ENCODE results near the gene OR10P1. TPM values are rescaled to one million over a fixed set of nuclear protein-coding genes. Genes with fewer than 3 reads are reported as not detected.
A peak's percentile ranks its signal among the peaks of the same experiment; 100 is the strongest.
"Not testable (repeated sequence)": the region's sequence is repeated elsewhere in the genome, so short reads cannot be mapped to it uniquely, and the experiment has no call there.

Gene OR10P1
- total RNA-seq, 2 experiments from 2014 or later: not detected

GRCh38 chr12:55633151-55633550, 3.5 kb upstream of the OR10P1 start:
- Mint-ChIP-seq H3K9me3 (no peaks in the 10 kb centered on the region), H3K27ac (no peak overlapping the region), H3K36me3 (ENCODE audit: low read depth) (no peaks in the 10 kb centered on the region), H3K27me3 (peaks cover 3% of the 10 kb centered on the region), H3K4me1 (peaks cover 23% of the 10 kb centered on the region), H3K4me3 (no peak overlapping the region)
- ChIA-PET POLR2A (no interaction called here), CTCF (interaction anchor here (1.1 to 1.2 kb wide), 3 partner anchors 9 to 25 kb away, joined by 4 to 6 read pairs (median 4); no protein-coding TSS in a partner anchor)
- no peak for DNase-seq

GRCh38 chr12:55636116-55636655, 506 bp upstream of the OR10P1 start:
- Mint-ChIP-seq H3K4me3 (no peak overlapping the region), H3K36me3 (ENCODE audit: low read depth) (no peaks in the 10 kb centered on the region), H3K27me3 (peaks cover 3% of the 10 kb centered on the region), H3K9me3 (no peaks in the 10 kb centered on the region), H3K27ac (no peak overlapping the region), H3K4me1 (peaks cover 9% of the 10 kb centered on the region)
- POLR2A ChIA-PET: no interaction called here
- CTCF ChIA-PET: interaction anchor here (1.2 to 1.3 kb wide), 2 partner anchors 9 to 20 kb away, joined by 3 to 4 read pairs; no protein-coding TSS in a partner anchor
- no peak for DNase-seq

GRCh38 chr12:55637467-55637866, 775 bp downstream of the OR10P1 start:
- peak; percentile 51 for DNase-seq
- Mint-ChIP-seq H3K27me3 (peaks cover 3% of the 10 kb centered on the region), H3K4me1 (peaks cover 15% of the 10 kb centered on the region), H3K36me3 (ENCODE audit: low read depth) (no peaks in the 10 kb centered on the region), H3K4me3 (peak overlapping the region; percentile 39), H3K27ac (peak overlapping the region; percentile 84), H3K9me3 (no peaks in the 10 kb centered on the region)
- ChIA-PET CTCF (no interaction called here), POLR2A (no interaction called here)

- DNase-seq: no peak
- CTCF ChIA-PET: interaction anchor here (0.9 kb wide), 1 partner anchor 9 kb away, joined by 4 read pairs; no protein-coding TSS in a partner anchor
- Mint-ChIP-seq H3K27me3 (no peaks in the 10 kb centered on the region), H3K27ac (no peak overlapping the region), H3K4me1 (peaks cover 34% of the 10 kb centered on the region), H3K36me3 (ENCODE audit: low read depth) (no peaks in the 10 kb centered on the region), H3K9me3 (peaks cover 2% of the 10 kb centered on the region), H3K4me3 (no peak overlapping the region)
- POLR2A ChIA-PET: no interaction called here
Measured at GRCh38 chr12:55641595-55641994, 4.9 kb downstream of the OR10P1 start.

GRCh38 chr12:55642267-55642666, 5.6 kb downstream of the OR10P1 start:
- CTCF ChIA-PET: interaction anchor here (0.9 kb wide), 1 partner anchor 9 kb away, joined by 4 read pairs; no protein-coding TSS in a partner anchor
- no peak for DNase-seq
- no peaks in the 10 kb centered on the region for H3K27me3 Mint-ChIP-seq
- H3K9me3 Mint-ChIP-seq: peaks cover 2% of the 10 kb centered on the region
- H3K4me3 Mint-ChIP-seq: no peak overlapping the region
- POLR2A ChIA-PET: no interaction called here
- no peaks in the 10 kb centered on the region for H3K36me3 Mint-ChIP-seq (ENCODE audit: low read depth)
- peaks cover 35% of the 10 kb centered on the region for H3K4me1 Mint-ChIP-seq
- H3K27ac Mint-ChIP-seq: peak overlapping the region; percentile 10

GRCh38 chr12:55642669-55643068, 6.0 kb downstream of the OR10P1 start:
- Mint-ChIP-seq H3K4me3 (no peak overlapping the region), H3K36me3 (ENCODE audit: low read depth) (no peaks in the 10 kb centered on the region), H3K27ac (no peak overlapping the region), H3K27me3 (no peaks in the 10 kb centered on the region), H3K4me1 (peaks cover 31% of the 10 kb centered on the region), H3K9me3 (peaks cover 2% of the 10 kb centered on the region)
- POLR2A ChIA-PET: no interaction called here
- CTCF ChIA-PET: interaction anchor here (0.9 kb wide), 1 partner anchor 10 kb away, joined by 4 read pairs; no protein-coding TSS in a partner anchor
- peak; percentile 37 for DNase-seq

- no peak for DNase-seq
- POLR2A ChIA-PET: no interaction called here
- CTCF ChIA-PET: interaction anchor here (0.5 to 1.6 kb wide), 3 partner anchors 12 to 185 kb away, joined by 3 to 4 read pairs (median 3); partner anchors contain the start of gene DNAJC14
- Mint-ChIP-seq H3K27me3 (no peaks in the 10 kb centered on the region), H3K9me3 (peaks cover 2% of the 10 kb centered on the region), H3K36me3 (ENCODE audit: low read depth) (no peaks in the 10 kb centered on the region), H3K4me1 (peaks cover 28% of the 10 kb centered on the region), H3K27ac (no peak overlapping the region), H3K4me3 (no peak overlapping the region)
Measured at GRCh38 chr12:55644591-55644990, 7.9 kb downstream of the OR10P1 start.

- POLR2A ChIA-PET: no interaction called here
- H3K4me1 Mint-ChIP-seq: peaks cover 26% of the 10 kb centered on the region
- peaks cover 6% of the 10 kb centered on the region for H3K9me3 Mint-ChIP-seq
- no peaks in the 10 kb centered on the region for H3K27me3 Mint-ChIP-seq
- no peak overlapping the region for H3K4me3 Mint-ChIP-seq
- CTCF ChIA-PET: interaction anchor here (0.7 to 2.3 kb wide), 13 partner anchors 9 to 156 kb away, joined by 3 to 19 read pairs (median 3); partner anchors contain the start of gene BLOC1S1
- peak overlapping the region; percentile 17 for H3K27ac Mint-ChIP-seq
- no peaks in the 10 kb centered on the region for H3K36me3 Mint-ChIP-seq (ENCODE audit: low read depth)
- no peak for DNase-seq
Measured at GRCh38 chr12:55647027-55647426, 10.3 kb downstream of the OR10P1 start.

- H3K27me3 Mint-ChIP-seq; H3K27ac Mint-ChIP-seq; DNase-seq; H3K4me3 Mint-ChIP-seq; CTCF ChIA-PET; POLR2A ChIA-PET; H3K36me3 Mint-ChIP-seq (ENCODE audit: low read depth): not testable (repeated sequence)
- peaks cover 14% of the 10 kb centered on the region for H3K9me3 Mint-ChIP-seq
- peaks cover 15% of the 10 kb centered on the region for H3K4me1 Mint-ChIP-seq
Measured at GRCh38 chr12:55650620-55651298, 14.1 kb downstream of the OR10P1 start.

- Mint-ChIP-seq H3K27me3 (no peaks in the 10 kb centered on the region), H3K4me3 (no peak overlapping the region), H3K36me3 (ENCODE audit: low read depth) (no peaks in the 10 kb centered on the region), H3K9me3 (peaks cover 12% of the 10 kb centered on the region), H3K4me1 (peaks cover 10% of the 10 kb centered on the region), H3K27ac (no peak overlapping the region)
- POLR2A ChIA-PET: no interaction called here
- DNase-seq: no peak
- CTCF ChIA-PET: no interaction called here
Measured at GRCh38 chr12:55651299-55651683, 14.6 kb downstream of the OR10P1 start.

- Mint-ChIP-seq H3K9me3 (peaks cover 12% of the 10 kb centered on the region), H3K27ac (no peak overlapping the region), H3K4me3 (no peak overlapping the region), H3K4me1 (peaks cover 4% of the 10 kb centered on the region), H3K36me3 (ENCODE audit: low read depth) (no peaks in the 10 kb centered on the region), H3K27me3 (no peaks in the 10 kb centered on the region)
- no peak for DNase-seq
- ChIA-PET CTCF (no interaction called here), POLR2A (no interaction called here)
Measured at GRCh38 chr12:55652352-55652751, 15.7 kb downstream of the OR10P1 start.

GRCh38 chr12:55653031-55653430, 16.3 kb downstream of the OR10P1 start:
- CTCF ChIA-PET: no interaction called here
- no peak for DNase-seq
- H3K27me3 Mint-ChIP-seq: no peaks in the 10 kb centered on the region

GRCh38 chr12:55654511-55655214, 18.0 kb downstream of the OR10P1 start:
- Mint-ChIP-seq H3K27me3 (peaks cover 3% of the 10 kb centered on the region), H3K9me3 (peaks cover 12% of the 10 kb centered on the region), H3K4me1 (peaks cover 4% of the 10 kb centered on the region), H3K36me3 (ENCODE audit: low read depth) (no peaks in the 10 kb centered on the region), H3K4me3 (no peak overlapping the region), H3K27ac (no peak overlapping the region)
- ChIA-PET CTCF (interaction anchor here (1.1 to 1.6 kb wide), 2 partner anchors 25 to 81 kb away, joined by 3 to 4 read pairs; no protein-coding TSS in a partner anchor), POLR2A (no interaction called here)
- no peak for DNase-seq

More at GRCh38 chr12:55653031-55653430, 16.3 kb downstream of the OR10P1 start:
- Mint-ChIP-seq H3K4me1 (peaks cover 4% of the 10 kb centered on the region), H3K9me3 (peaks cover 12% of the 10 kb centered on the region), H3K36me3 (ENCODE audit: low read depth) (no peaks in the 10 kb centered on the region), H3K4me3 (no peak overlapping the region), H3K27ac (no peak overlapping the region)
- POLR2A ChIA-PET: no interaction called here

Measured in activated CD4-positive, alpha-beta T cell treated with anti-CD3 and anti-CD28 coated beads, Interleukin-2, amount 10 ng/mL, durations not matched to agents 7 days and 5 days (primary cell).